HG02678 (cell line): ENCODE results near the gene SNX13.

Source experiments
- ATAC-seq: cut with Tn5 transposase; IDR thresholded peaks from one replicate; pipeline ENCODE4 v1.9.1; 2021; ENCODE audit warnings: mild to moderate bottlenecking, moderate library complexity; ENCODE audit not compliant: unreplicated experiment

SNX13 gene

DNA sequence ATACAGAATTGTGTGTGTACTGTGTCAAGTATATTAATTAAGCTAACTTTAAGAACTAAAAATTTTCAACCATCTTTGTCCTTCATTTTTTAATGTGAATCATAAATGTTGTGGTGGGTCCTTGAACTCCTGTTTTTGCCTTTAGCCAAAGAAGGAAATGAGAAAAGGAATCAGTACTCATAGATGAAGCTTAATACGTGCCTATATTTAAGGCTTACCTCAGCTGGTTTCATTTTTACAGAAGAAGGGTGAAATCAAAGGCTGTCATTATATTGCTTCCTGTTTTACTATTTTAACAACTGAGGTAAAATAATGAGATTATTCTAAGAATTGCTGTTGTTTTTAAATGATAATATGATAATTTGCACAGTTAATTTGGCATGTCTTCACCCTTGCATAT lies 6.3 kb upstream of the SNX13 start:
- ATAC-seq, result peak; percentile 63

- no peak for ATAC-seq
Measured at GRCh38 chr7:17944720-17945119, 4.4 kb upstream of the SNX13 start.

DNA sequence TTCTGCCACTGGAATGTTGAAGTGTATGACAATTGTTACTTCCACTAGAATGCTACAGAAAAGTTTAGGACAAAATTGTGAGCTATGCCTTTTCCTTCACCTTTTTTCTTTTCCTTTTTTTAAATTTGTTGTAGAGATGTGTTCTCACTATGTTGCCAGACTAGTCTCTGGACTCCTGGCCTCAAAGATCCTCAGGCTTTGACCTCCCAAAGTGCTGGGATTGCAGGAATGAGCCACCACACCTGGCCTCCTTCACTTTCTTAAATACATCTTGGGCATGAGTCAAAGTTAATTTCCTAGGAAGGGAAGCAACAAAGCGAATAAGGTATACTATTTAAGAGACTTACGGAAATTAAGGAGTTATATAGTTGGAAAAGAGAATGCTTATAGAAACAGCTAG lies 2.7 kb upstream of the SNX13 start:
- ATAC-seq, result no peak

DNA sequence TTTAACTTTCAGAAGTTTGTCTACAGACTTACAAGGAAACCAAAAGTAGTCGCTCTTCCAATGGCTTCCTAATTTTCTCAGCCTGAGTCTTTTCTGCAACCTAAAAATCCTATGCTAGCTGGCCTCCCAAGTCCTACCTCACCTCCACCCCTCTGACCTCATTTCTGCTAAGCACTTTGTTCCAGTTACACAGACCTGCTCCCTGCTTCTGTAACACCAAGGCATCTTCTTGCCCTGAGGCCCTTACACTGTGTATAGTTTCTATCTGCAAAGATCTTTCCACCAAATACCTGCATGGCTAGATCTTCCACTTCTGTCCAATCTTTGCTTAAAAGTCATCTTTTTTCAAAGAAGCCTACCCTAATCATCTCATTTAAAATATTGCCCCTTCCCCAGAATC lies 1.9 kb upstream of the SNX13 start:
- ATAC-seq, result no peak

DNA sequence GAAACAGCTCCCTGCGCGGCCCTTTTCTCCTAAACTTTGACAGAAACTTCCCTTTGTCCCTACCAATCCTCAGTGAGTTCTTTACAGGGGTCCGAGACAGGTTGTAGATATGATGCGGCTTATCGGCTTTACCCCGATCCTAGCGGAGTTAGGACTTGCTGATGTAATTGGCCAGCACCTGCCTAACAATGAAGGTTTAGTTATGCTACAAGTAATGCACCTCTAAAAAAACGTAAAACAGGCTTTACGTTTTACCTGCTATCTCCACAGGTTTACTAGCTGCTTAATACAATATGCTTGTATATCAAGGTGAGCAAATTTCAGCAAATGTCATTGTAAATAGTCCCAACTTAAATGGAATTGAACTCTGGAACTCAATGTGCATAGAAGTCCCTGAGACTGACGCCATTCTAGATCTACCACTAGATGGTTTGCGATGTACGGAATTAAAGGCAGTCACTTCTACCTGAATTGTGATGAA lies 697 bp upstream of the SNX13 start:
- ATAC-seq, result no peak

DNA sequence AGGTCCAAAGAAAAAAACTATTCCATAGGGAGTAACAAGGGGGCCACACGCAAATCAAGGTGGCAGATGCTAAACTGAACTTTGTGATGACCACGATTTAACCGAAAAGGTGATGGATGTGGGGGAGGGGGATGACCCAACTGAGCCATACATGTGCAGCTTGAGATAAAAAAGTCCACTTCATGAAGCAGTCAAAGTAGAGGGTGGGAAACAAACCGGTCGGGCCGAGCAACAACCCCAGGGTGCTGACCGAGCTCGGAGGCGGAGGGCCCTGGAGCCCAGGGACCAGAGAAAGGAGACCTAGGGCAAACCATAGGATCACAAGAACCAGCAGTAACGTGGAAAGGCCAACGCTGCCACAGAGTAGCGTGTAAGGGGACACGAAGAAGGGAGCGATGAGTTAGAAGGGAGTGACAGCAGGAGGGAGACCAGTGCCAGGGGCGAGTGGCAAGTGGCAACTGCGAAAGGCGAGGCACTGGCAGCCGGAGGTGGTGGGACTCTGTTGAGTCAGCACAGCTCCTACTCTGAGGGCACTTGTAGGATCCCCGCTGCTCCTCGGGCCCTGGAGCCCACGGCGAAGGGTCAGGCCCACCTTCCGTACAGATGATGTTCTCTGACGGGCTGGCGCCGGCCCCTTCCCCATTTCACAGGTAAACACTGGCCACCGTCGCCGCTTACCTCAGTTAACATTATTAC lies 540 bp downstream of the SNX13 start:
- ATAC-seq, result peak; percentile 33

DNA sequence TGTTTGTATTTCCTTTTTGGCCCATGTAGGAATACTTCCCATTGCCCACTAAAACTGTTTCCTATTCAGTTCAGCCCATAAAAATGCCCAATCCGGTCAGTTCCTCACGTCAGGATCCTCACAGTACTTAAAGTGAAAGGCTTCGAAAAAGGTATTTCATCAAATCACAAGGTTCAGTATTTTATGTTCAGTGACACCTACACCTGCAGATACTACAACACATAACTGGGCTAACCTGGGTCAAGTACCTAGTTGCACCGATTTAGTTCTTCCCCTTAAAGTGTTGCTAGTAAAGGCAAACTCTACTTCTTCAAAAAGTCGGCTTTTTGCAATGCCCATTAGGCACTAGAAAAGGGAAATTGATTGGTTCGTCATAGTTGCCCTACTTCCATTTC lies 1.1 kb downstream of the SNX13 start:
- no peak for ATAC-seq

GRCh38 chr7:17937506-17938120 lies 2.7 kb downstream of the SNX13 start:
- ATAC-seq, result no peak

DNA sequence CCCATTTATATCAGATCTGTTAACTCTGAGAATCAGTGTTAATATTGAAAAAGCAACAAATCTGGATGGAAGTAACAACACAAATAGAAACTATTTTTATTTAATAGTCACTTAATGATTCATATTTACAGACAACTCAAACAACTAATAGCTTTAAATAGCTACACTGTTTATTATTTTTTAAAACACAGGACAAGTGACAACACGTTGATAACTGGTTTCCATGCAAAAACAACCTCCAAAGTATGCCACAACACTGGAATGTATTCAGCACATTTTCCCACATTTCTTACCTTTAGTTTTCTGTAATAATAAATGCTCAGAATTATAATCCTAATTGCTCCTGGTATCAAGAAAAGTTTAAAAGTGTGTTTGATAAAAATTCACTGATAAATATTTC lies 4.0 kb downstream of the SNX13 start:
- ATAC-seq, result no peak

DNA sequence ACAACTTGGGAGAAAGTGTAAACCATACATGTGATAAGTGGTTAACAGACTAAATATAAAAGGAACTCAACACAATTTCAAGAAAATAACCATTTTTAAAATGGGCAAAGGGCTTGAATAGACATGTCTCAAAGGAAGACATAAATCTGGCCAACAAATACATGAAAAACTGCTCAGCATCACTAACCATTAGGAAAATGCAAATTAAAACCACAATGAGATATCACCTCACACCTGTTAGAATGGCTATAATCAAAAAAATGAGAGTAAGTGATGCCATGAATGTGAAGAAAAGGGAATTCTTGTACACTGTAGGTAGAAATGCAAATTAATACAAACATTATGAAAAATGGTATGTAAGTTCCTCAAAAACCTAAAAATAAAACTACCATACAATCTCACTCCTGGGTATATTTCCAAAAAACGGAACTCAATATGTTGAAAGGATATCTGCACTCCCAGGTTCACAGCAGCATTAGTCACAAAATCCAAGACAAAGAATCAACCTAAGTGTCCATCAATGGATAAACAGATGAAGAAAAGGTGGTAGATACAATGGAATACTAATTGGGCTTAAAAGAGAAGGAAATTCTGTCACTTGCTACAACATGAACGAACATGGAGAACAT lies 5.6 kb downstream of the SNX13 start:
- ATAC-seq, result no peak

DNA sequence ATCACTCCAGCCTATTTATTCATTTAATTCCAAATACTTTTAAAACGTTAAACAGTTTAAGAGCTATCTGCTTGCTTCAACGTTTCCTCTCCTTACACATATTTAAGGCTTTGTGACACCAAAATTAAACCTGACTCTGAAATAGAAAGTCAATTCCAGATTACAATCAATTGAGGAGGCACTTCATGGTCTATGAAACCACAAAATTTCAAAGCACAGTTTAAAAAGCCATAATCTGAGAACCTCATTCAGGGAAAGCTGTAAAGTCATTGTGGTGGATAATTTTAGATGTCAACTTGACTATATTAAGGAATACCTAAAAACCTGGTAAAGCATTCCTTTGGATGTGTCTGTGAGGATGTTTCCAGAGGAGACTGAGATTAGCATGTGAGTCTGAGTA lies 6.2 kb downstream of the SNX13 start:
- no peak for ATAC-seq

- ATAC-seq, result no peak
Measured at GRCh38 chr7:17932770-17933169, 7.5 kb downstream of the SNX13 start.

GRCh38 chr7:17931069-17931468 lies 9.2 kb downstream of the SNX13 start:
- no peak for ATAC-seq

DNA sequence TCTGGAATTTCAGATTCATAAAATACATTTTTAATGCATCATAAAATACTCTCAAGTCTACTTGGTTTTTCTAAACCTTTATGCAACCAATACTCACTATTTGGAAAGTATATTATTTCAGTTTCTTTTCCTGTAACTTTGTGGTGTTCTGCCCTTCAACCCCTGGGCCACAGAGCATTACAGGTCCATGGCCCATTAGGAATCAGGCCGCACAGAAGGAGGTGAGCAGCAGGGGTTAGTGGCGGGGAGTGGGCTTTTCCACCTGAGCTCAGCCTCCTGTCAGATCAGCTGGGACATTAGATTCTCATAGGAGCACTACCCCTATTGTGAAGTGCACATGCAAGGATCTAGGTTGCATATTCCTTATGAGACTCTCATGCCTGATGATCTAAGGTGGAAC lies 9.7 kb downstream of the SNX13 start:
- ATAC-seq, result no peak

DNA sequence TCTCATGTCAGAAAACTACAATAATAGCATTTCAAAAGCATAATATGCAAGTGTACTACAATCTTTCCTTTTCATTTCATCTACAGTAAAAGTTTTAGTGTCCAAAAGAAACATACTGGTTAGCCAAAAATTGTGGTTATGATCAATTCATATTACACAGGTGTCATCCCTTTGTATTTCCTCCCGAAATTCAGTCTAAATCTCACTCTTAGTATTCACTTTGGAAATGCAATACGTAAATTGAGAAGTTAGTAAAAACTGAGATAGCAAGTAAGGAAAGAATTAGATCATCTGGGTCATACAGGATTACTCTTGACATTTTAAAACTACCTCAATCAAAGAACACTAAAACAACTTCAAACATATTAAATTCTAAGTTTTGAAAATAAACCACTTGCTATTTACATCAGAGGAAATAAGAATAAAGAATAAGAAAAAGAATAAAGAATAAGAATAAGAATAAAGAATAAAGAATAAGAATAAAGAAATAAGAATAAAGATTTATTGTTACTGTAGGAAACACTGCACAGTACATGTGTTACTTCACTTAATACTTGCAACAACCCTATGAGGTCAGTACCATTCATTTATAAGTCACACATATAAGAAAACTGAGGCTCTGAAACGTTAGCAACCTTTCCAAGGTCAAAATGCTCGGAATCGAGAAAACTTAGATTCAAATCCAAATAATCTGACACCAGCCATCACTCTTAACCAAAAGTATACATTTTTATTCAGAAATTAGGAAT lies 10.5 kb downstream of the SNX13 start:
- no peak for ATAC-seq

DNA sequence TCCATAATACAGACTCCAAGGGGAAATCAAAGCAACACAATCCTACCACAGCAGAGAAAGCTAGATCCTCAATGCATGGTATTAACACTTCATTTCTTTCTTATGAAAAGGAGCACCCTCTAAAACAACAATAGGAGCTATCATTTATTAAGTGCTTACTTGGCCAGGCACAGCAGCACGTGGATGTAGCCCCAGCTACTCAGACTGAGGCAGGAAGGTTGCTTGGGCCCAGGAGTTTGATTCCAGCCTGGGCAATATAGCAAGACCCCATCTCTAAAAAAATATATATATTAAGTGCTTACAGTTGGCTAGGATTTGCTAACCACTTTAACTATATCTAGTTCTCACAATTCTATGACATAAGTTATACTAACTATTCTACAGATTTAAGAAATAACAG lies 12.2 kb downstream of the SNX13 start:
- ATAC-seq, result no peak

GRCh38 chr7:17921857-17922416 lies 18.4 kb downstream of the SNX13 start:
- ATAC-seq, result no peak

DNA sequence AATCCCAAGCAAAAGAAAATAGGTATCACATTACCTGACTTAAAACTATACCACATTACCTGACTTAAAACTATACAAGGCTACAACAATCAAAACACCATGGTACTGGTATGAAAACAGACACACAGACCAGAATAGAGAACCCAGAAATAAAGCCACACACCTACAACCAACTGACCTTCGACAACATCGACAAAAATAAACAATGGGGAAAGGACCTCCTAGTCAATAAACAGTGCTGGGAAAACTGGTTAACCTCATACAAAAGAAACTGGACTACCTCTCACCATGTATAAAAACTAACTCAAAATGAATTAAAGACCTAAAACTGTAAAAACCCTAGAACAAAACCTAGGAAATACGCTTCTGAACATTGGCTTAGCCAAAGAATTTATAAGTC lies 22.5 kb downstream of the SNX13 start:
- no peak for ATAC-seq

- ATAC-seq, result no peak
Measured at GRCh38 chr7:17916786-17917185, 23.5 kb downstream of the SNX13 start.

DNA sequence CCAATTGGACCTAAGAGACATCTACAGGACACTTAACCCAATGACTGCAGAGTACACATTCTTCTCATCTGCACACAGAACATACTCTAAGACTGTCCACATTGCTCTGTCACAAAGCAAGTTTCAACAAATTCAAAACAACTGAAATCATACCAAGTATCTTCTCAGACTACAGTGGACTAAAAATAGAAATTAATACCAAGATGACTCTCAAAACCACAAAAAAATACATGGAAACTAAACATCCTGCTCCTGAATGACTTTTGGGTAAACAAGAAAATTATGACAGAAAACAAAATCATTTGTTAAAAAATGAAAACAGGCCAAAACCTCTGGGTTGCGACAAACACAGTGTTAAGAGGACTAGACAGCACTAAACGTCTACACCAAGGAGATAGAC lies 24.5 kb downstream of the SNX13 start:
- ATAC-seq, result no peak

DNA sequence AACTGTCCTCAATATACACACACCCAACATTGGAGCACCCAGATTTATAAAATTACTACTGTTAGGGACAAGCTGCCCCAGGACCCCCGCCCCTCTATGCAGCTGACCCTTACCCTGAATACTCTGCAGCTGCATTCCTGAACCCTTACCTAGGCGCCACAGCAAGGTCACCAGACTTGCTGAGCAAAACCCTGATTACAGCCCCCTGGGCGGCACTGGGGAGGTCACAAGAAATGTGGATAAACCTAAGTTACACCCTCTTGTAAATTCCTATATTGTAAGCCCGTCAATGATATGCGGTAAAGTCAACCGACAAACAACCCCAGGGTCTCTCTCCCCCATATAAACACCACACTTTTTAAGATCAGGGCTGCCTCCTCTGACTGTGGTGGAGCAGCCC lies 25.1 kb downstream of the SNX13 start:
- ATAC-seq, result no peak
